Neural cell (in vitro differentiated cells): Measurements from ENCODE around the gene ANGEL1. TPM values are rescaled to one million over a fixed set of nuclear protein-coding genes. Genes with fewer than 3 reads are reported as not detected.

Experiments
- H2AFZ ChIP-seq: fragments of 200-600, 300-800 bp; sonication (generic), shearing (Covaris generic); 2 replicates; pipeline ENCODE4 v1.6.0; 2014; ENCODE audit warnings: low read depth, mild to moderate bottlenecking, antibody characterized with exemption, low read length, moderate library complexity
- H3F3A ChIP-seq: fragments of 200-600 bp; shearing (Covaris generic); 2 replicates; pipeline ENCODE4 v1.6.1; 2016; ENCODE audit warnings: mild to moderate bottlenecking, moderate library complexity, mixed read lengths, antibody characterized with exemption, low read length; ENCODE audit not compliant: insufficient read depth, poor library complexity, severe bottlenecking
- H3K27ac ChIP-seq: fragments of 200-600, 300-800 bp; sonication (generic), shearing (Covaris generic); 2 replicates; pipeline ENCODE4 v1.5.1; 2014; ENCODE audit warnings: mild to moderate bottlenecking, low read length, moderate library complexity
- H3K27me3 ChIP-seq: fragments of 300-800, 200-600 bp; sonication (generic), shearing (Covaris generic); 2 replicates; pipeline ENCODE4 v1.6.0; 2014; ENCODE audit warnings: mild to moderate bottlenecking, low read depth, low read length, moderate library complexity; ENCODE audit not compliant: insufficient read depth
- H3K36me3 ChIP-seq: fragments of 300-800, 200-600 bp; sonication (generic), shearing (Covaris generic); 2 replicates; pipeline ENCODE4 v1.5.1; 2014; ENCODE audit warnings: mild to moderate bottlenecking, antibody characterized with exemption, low read length, moderate library complexity; ENCODE audit not compliant: insufficient read depth
- H3K4me2 ChIP-seq: fragments of 300-800, 200-600 bp; sonication (generic), shearing (Covaris generic); 2 replicates; pipeline ENCODE4 v1.6.0; 2014; ENCODE audit warnings: mild to moderate bottlenecking, low read length
- H3K4me3 ChIP-seq: fragments of 300-800, 200-600 bp; sonication (generic), shearing (Covaris generic); 2 replicates; pipeline ENCODE4 v1.5.1; 2014; ENCODE audit warnings: mild to moderate bottlenecking, low read length, moderate library complexity
- H3K79me2 ChIP-seq: fragments of 200-600 bp; shearing (Covaris generic); replicated peaks from 2 replicates; pipeline ENCODE4 v1.6.0; 2014; ENCODE audit warnings: mild to moderate bottlenecking, low read length, moderate library complexity; ENCODE audit not compliant: insufficient read depth
- H3K9ac ChIP-seq: fragments of 300-800, 200-600 bp; sonication (generic), shearing (Covaris generic); 2 replicates; pipeline ENCODE4 v1.6.1; 2016; ENCODE audit warnings: mild to moderate bottlenecking, low read length, mixed read lengths
- H3K9me2 ChIP-seq: fragments of 200-600 bp; shearing (Covaris generic); 2 replicates; pipeline ENCODE4 v1.6.1; 2016; ENCODE audit warnings: mild to moderate bottlenecking, low read length, mixed read lengths; ENCODE audit not compliant: insufficient read depth
- H3K9me3 ChIP-seq: fragments of 200-600, 300-800 bp; sonication (generic), shearing (Covaris generic); 2 replicates; pipeline ENCODE4 v1.6.1; 2016; ENCODE audit warnings: mild to moderate bottlenecking, mixed run types, low read length, moderate library complexity, mixed read lengths
- H4K20me1 ChIP-seq: fragments of 200-600 bp; shearing (Covaris generic); 2 replicates; pipeline ENCODE4 v1.6.1; 2016; ENCODE audit warnings: mild to moderate bottlenecking, mixed run types; ENCODE audit not compliant: insufficient read depth
- CTCF ChIP-seq: fragments of 450-650 bp; IDR thresholded peaks from 2 replicates; pipeline ENCODE4 v1.5.1; 2014; ENCODE audit warnings: antibody characterized with exemption, mild to moderate bottlenecking, moderate library complexity; ENCODE audit not compliant: poor library complexity, severe bottlenecking
- EP300 ChIP-seq: fragments of 450-650 bp; conservative IDR thresholded peaks from 2 replicates; pipeline ENCODE4 v1.6.1; 2014; ENCODE audit warnings: antibody characterized with exemption, mild to moderate bottlenecking, moderate library complexity; ENCODE audit not compliant: poor library complexity, severe bottlenecking
- EZH2 ChIP-seq: fragments of 200-600, 300-800 bp; shearing (Covaris generic), sonication (generic); IDR thresholded peaks from 2 replicates; pipeline ENCODE4 v1.6.1; 2014; ENCODE audit warnings: antibody characterized with exemption, low read length, borderline replicate concordance, mild to moderate bottlenecking; ENCODE audit not compliant: insufficient read depth, poor library complexity, severe bottlenecking
- MXI1 ChIP-seq: fragments of 450-650 bp; conservative IDR thresholded peaks from 2 replicates; pipeline ENCODE4 v1.6.1; 2014; ENCODE audit warnings: antibody characterized with exemption, mild to moderate bottlenecking; ENCODE audit not compliant: poor library complexity, severe bottlenecking
- POLR2AphosphoS5 ChIP-seq: IDR thresholded peaks from 2 replicates; pipeline ENCODE4 v1.6.1; 2012
- RAD21 ChIP-seq: fragments of 450-650 bp; conservative IDR thresholded peaks from 2 replicates; pipeline ENCODE4 v1.6.1; 2014; ENCODE audit warnings: antibody characterized with exemption, mild to moderate bottlenecking, moderate library complexity
- REST ChIP-seq: IDR thresholded peaks from 2 replicates; pipeline ENCODE4 v1.6.1; 2012; ENCODE audit warnings: borderline replicate concordance
- SMC3 ChIP-seq: fragments of 450-650 bp; conservative IDR thresholded peaks from 2 replicates; pipeline ENCODE4 v1.6.1; 2014; ENCODE audit warnings: antibody characterized with exemption, mild to moderate bottlenecking, moderate library complexity; ENCODE audit not compliant: poor library complexity
- TAF1 ChIP-seq: IDR thresholded peaks from 2 replicates; pipeline ENCODE4 v1.6.1; 2012; ENCODE audit warnings: low read depth
- polyA plus RNA-seq: library from polyadenylated mRNA; depleted of rRNA; stranded (reverse); fragments of >200 nt; gene quantifications from 2 replicates; pipeline ENCODE4 v1.2.3, GENCODE V29; 2014

The ANGEL1 gene
- polyA plus RNA-seq, 1 donor from 2014 or later = 18.4 TPM

GRCh38 chr14:76810953-76811400, 1.7 kb downstream of the ANGEL1 start:
- H3K9me3 ChIP-seq = no peaks in the 10 kb centered on the region
- TF ChIP-seq TAF1 = no peak
- peak; percentile 42 for TF ChIP-seq RAD21
- TF ChIP-seq CTCF = peak; percentile 50
- TF ChIP-seq EP300 = no peak
- no peak for TF ChIP-seq MXI1
- TF ChIP-seq REST = no peak
- TF ChIP-seq SMC3 = peak; percentile 23
- no peak for TF ChIP-seq POLR2AphosphoS5
- no peak for TF ChIP-seq EZH2
- H3K27me3 ChIP-seq = no peaks in the 10 kb centered on the region
- H3K9me2 ChIP-seq = no peaks in the 10 kb centered on the region
- no peak overlapping the region for H2AFZ ChIP-seq
- no peaks in the 10 kb centered on the region for H3K79me2 ChIP-seq
- H3K4me2 ChIP-seq = no peak overlapping the region
- peak overlapping the region; percentile 95 for H3K4me3 ChIP-seq
- H3K36me3 ChIP-seq = no peaks in the 10 kb centered on the region
- no peak overlapping the region for H3K27ac ChIP-seq
- no peaks in the 10 kb centered on the region for H4K20me1 ChIP-seq
- H3F3A ChIP-seq = no peaks in the 10 kb centered on the region
- no peak overlapping the region for H3K9ac ChIP-seq

GRCh38 chr14:76810525-76810924, 2.2 kb downstream of the ANGEL1 start:
- Histone ChIP-seq H3K79me2 (no peaks in the 10 kb centered on the region), H3K9ac (no peak overlapping the region)

More at GRCh38 chr14:76810525-76810924, 2.2 kb downstream of the ANGEL1 start:
- Histone ChIP-seq H2AFZ (no peak overlapping the region), H3F3A (no peaks in the 10 kb centered on the region), H3K27ac (no peak overlapping the region), H3K4me2 (no peak overlapping the region), H3K9me3 (no peaks in the 10 kb centered on the region), H3K9me2 (no peaks in the 10 kb centered on the region), H3K36me3 (no peaks in the 10 kb centered on the region), H3K27me3 (no peaks in the 10 kb centered on the region), H3K4me3 (peak overlapping the region; percentile 95), H4K20me1 (no peaks in the 10 kb centered on the region)
- TF ChIP-seq MXI1 = no peak
- no peak for TF ChIP-seq POLR2AphosphoS5
- no peak for TF ChIP-seq CTCF
- no peak for TF ChIP-seq EP300
- no peak for TF ChIP-seq RAD21
- no peak for TF ChIP-seq REST
- TF ChIP-seq SMC3 = no peak
- TF ChIP-seq TAF1 = no peak
- no peak for TF ChIP-seq EZH2
